ENCODE measurements around the gene ZDHHC19. TPM values are rescaled to one million over a fixed set of nuclear protein-coding genes. Genes with fewer than 3 reads are reported as not detected.
"Not testable (repeated sequence)": the region's sequence is repeated elsewhere in the genome, so short reads cannot be mapped to it uniquely, and the experiment has no call there.

The ZDHHC19 gene
- total RNA-seq, 4 donors from 2014 or later, result 2.2 TPM; not detected in 3

- Histone ChIP-seq H3K27ac (no peak overlapping the region), H3K9me3 (no peaks in the 10 kb centered on the region), H3K36me3 (no peaks in the 10 kb centered on the region), H3K27me3 (no peaks in the 10 kb centered on the region), H3K4me3 (no peak overlapping the region), H3K4me1 (no peaks in the 10 kb centered on the region)
- intact Hi-C loops (cut with DNase I; ENCODE audit: low total_unique reads), result no loop called here
- DNase-seq, result no peak
- no peak for TF ChIP-seq POLR2A (IDR thresholded peaks at IDR 0.05)
- TF ChIP-seq CTCF (IDR thresholded peaks at IDR 0.05), result no peak
Observed at GRCh38 chr3:196251918-196252317, 40.7 kb upstream of the ZDHHC19 start.

GRCh38 chr3:196246612-196247308 is 35.6 kb upstream of the ZDHHC19 start:
- DNase-seq, result no peak
- intact Hi-C loops (cut with DNase I; ENCODE audit: low total_unique reads), result no loop called here
- H3K9me3 ChIP-seq, result no peaks in the 10 kb centered on the region
- no peak overlapping the region for H3K27ac ChIP-seq
- TF ChIP-seq POLR2A (IDR thresholded peaks at IDR 0.05), result no peak
- TF ChIP-seq CTCF (IDR thresholded peaks at IDR 0.05), result no peak
- no peaks in the 10 kb centered on the region for H3K36me3 ChIP-seq
- no peaks in the 10 kb centered on the region for H3K4me1 ChIP-seq
- no peak overlapping the region for H3K4me3 ChIP-seq
- no peaks in the 10 kb centered on the region for H3K27me3 ChIP-seq

DNA sequence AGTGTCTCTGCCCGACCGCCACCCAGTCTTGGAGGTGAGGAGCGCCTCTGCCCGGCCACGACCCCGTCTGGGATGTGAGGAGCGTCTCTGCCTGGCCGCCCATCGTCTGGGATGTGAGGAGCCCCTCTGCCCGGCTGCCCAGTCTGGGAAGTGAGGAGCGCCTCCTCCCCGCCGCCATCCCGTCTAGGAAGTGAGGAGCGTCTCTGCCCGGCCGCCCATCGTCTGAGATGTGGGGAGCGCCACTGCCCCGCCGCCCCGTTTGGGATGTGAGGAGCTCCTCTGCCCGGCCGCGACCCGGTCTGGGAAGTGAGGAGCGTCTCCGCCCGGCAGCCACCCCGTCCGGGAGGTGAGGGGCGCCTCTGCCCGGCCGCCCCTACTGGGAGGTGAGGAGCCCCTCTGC is 33.0 kb upstream of the ZDHHC19 start:
- H3K27ac ChIP-seq; H3K4me3 ChIP-seq; H3K4me1 ChIP-seq; intact Hi-C loops (cut with DNase I; ENCODE audit: low total_unique reads); H3K27me3 ChIP-seq; H3K36me3 ChIP-seq; H3K9me3 ChIP-seq; DNase-seq: not testable (repeated sequence)

DNA sequence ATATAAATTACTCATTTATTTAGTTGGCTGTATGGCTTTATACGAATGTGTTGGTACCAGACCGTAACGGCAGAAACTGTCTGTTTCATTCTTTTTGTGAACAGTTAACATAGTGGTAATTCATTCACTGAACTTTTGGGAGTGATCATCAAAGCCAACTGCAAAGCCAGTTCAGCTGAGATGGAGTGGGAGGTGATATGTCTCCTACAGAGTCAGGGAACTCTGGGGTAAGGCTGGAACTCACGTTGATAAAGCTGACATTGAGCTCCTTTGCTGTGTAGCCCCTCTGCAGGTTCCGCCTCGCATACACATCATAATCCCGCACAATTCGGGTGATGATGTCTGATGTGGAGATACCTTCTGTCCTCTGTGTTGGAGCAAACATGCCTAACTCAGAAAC is 30.5 kb upstream of the ZDHHC19 start:
- Histone ChIP-seq H3K4me1 (no peaks in the 10 kb centered on the region), H3K9me3 (no peaks in the 10 kb centered on the region), H3K36me3 (no peaks in the 10 kb centered on the region), H3K4me3 (no peak overlapping the region), H3K27ac (no peak overlapping the region), H3K27me3 (no peaks in the 10 kb centered on the region)
- intact Hi-C loops (cut with DNase I; ENCODE audit: low total_unique reads), result no loop called here
- DNase-seq, result no peak
- TF ChIP-seq POLR2A (IDR thresholded peaks at IDR 0.05) (no peak), CTCF (IDR thresholded peaks at IDR 0.05) (no peak)

GRCh38 chr3:196240424-196240823 is 29.2 kb upstream of the ZDHHC19 start:
- Histone ChIP-seq H3K27ac (no peak overlapping the region), H3K4me3 (no peak overlapping the region), H3K4me1 (no peaks in the 10 kb centered on the region), H3K9me3 (no peaks in the 10 kb centered on the region), H3K36me3 (no peaks in the 10 kb centered on the region), H3K27me3 (no peaks in the 10 kb centered on the region)
- no peak for DNase-seq
- intact Hi-C loops (cut with DNase I; ENCODE audit: low total_unique reads), result no loop called here
- TF ChIP-seq CTCF (IDR thresholded peaks at IDR 0.05) (no peak), POLR2A (IDR thresholded peaks at IDR 0.05) (no peak)
